Measurements from ENCODE around the gene TMEM219. TPM values are rescaled to one million over a fixed set of nuclear protein-coding genes. Genes with fewer than 3 reads are reported as not detected.

TMEM219 gene
- total and polyA plus RNA-seq, 2 donors (not counting 3 experiments of a cell fraction or from before 2014, with no cell fraction given) = 110 to 182 TPM

DNA sequence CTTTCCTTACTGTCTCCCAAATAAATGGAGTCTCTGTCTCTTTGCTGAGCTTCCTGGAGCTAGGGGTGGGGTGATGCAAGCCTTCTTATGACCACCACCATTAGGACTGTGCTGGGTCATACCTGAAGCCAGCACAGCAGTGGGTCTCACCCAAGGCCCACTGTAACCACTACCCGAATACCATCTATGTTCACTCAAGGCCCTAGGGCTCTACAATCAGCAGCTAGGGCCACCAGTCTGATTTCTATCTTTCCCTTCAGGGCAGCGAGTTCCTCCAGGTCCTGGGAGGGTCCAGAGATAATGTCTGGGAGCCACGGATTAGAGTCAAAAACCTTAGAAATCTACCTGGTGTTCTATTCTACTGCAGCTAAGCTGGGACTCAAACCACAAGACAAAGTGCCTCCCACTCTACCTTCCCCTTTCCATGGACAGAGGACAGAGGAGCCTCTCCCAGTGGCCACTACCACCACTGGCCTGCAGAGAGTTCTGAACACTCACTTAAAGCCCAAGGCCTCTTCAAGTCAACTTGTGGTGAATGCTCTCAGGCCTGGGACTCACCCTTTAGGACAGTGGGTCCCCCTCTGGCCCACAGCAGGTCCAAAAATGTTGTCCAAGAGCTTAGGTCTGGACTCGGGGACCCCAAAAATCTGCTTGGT is 10.9 kb upstream of the TMEM219 start:
- POLR2A ChIA-PET = no interaction called here
- no peak for DNase-seq (ENCODE audit: low read depth, low spot score)
- H3K4me1 ChIP-seq (ENCODE audit: control insufficient read depth, extremely low read depth, insufficient read depth, low read length) = no peaks in the 10 kb centered on the region
- H3K79me2 ChIP-seq (ENCODE audit: control insufficient read depth, insufficient read depth, low read length) = no peaks in the 10 kb centered on the region
- dilution Hi-C loops (cut with MboI; ENCODE audit: extremely low pct_ligation_motif_present, low sequenced_read_pairs) = no loop called here
- H3K9me3 ChIP-seq (replicated peaks; ENCODE audit: control insufficient read depth, insufficient read depth, low read length) = no peaks in the 10 kb centered on the region
- no peak overlapping the region for H2AFZ ChIP-seq (ENCODE audit: low read depth, low read length)
- H3K4me3 ChIP-seq (replicated peaks in 1 of 3; ENCODE audit: insufficient read depth in 1 of 3, low read depth in 1 of 3, low read length in 3 of 3) = no peak overlapping the region
- H3K27ac ChIP-seq (ENCODE audit: insufficient read depth, low read depth, low read length) = no peak overlapping the region
- intact Hi-C loops (cut with micrococcal nuclease) = no loop called here
- no peaks in the 10 kb centered on the region for H3K27me3 ChIP-seq (ENCODE audit: control insufficient read depth in 2 of 2, insufficient read depth in 2 of 2, low read length in 2 of 2)
- H3K36me3 ChIP-seq (ENCODE audit: control insufficient read depth in 2 of 2, extremely low read depth in 1 of 2, insufficient read depth in 2 of 2, low read length in 2 of 2) = no peaks in the 10 kb centered on the region
- no peaks in the 10 kb centered on the region for H3K9me1 ChIP-seq (replicated peaks; ENCODE audit: control insufficient read depth, extremely low read depth, insufficient read depth, low read length)
- H4K20me1 ChIP-seq (replicated peaks; ENCODE audit: control insufficient read depth, extremely low read depth, insufficient read depth, low read length) = no peaks in the 10 kb centered on the region
- FAIRE-seq = no peak
- CTCF ChIA-PET = interaction anchor here (1.0 to 1.7 kb wide), 3 partner anchors 8 to 103 kb away, joined by 3 to 8 read pairs (median 5); partner anchors contain the start of gene TMEM219
- H3K9ac ChIP-seq (replicated peaks; ENCODE audit: extremely low read depth, insufficient read depth, low read length) = no peak overlapping the region
- H3K4me2 ChIP-seq (ENCODE audit: insufficient read depth, low read length) = no peak overlapping the region
- TF ChIP-seq CTCF (IDR thresholded peaks at IDR 0.05; ENCODE audit: extremely low read depth in 1 of 2, insufficient read depth in 1 of 2, low read depth in 1 of 2, low read length in 2 of 2) = no peak
- no TSS peak for BruUV-seq (replicated peaks)

DNA sequence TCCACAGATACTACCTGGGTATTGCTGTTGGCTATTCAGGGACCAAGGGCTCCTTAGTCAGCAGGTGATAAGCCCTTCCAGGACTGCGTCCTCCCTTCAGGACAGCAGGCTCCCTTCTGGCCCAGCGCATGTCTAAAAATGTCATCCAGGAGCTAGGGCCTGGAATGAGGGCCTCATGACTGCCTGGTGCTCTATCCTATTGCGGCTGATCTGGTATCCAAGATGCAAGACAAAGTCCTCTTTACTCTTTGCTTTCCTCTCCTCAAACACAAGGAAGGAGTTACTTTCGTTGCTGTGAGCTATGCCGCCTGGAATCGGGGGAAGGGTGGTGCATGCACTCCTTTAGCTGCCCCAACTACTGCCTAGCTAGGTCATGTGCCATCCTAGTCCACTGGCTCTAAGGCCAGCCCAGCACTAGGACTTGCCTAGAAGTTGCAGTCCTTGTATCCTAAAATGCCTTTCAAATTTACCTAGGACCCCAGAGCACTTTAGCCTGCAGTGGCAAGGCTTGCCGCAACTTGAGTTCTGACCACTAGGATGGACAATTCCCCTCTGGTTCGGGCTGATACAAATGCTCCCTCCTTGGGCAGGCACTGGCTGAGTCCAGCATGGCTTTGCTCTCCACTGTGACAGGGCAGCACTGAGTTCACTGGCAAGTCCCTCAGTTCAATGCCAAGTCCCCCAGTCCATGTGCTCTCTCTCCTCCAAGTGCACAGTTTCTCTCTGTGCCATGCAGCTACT is 10.1 kb upstream of the TMEM219 start:
- no peak for FAIRE-seq
- BruUV-seq (replicated peaks) = no TSS peak
- CTCF ChIA-PET = interaction anchor here (1.0 to 1.7 kb wide), 3 partner anchors 9 to 104 kb away, joined by 3 to 8 read pairs (median 5); partner anchors contain the start of gene TMEM219

More for the DNA sequence above, 10.1 kb upstream of the TMEM219 start:
- H3K27ac ChIP-seq (ENCODE audit: insufficient read depth, low read depth, low read length) = no peak overlapping the region
- no peaks in the 10 kb centered on the region for H4K20me1 ChIP-seq (replicated peaks; ENCODE audit: control insufficient read depth, extremely low read depth, insufficient read depth, low read length)
- H3K4me3 ChIP-seq (replicated peaks in 1 of 3; ENCODE audit: insufficient read depth in 1 of 3, low read depth in 1 of 3, low read length in 3 of 3) = no peak overlapping the region
- POLR2A ChIA-PET = no interaction called here
- no peaks in the 10 kb centered on the region for H3K27me3 ChIP-seq (ENCODE audit: control insufficient read depth in 2 of 2, insufficient read depth in 2 of 2, low read length in 2 of 2)
- TF ChIP-seq CTCF (IDR thresholded peaks at IDR 0.05; ENCODE audit: extremely low read depth in 1 of 2, insufficient read depth in 1 of 2, low read depth in 1 of 2, low read length in 2 of 2) = peak in 1 of 2 donors; percentile 1
- no peak for TF ChIP-seq POLR2AphosphoS5 (IDR thresholded peaks at IDR 0.05; ENCODE audit: insufficient read depth, low read depth, low read length)
- no peak for TF ChIP-seq JUN (IDR thresholded peaks at IDR 0.05; ENCODE audit: borderline replicate concordance, insufficient read depth, insufficient read length, low read depth)
- H2AFZ ChIP-seq (ENCODE audit: low read depth, low read length) = no peak overlapping the region
- H3K4me2 ChIP-seq (ENCODE audit: insufficient read depth, low read length) = no peak overlapping the region
- no peaks in the 10 kb centered on the region for H3K9me3 ChIP-seq (replicated peaks; ENCODE audit: control insufficient read depth, insufficient read depth, low read length)
- no peaks in the 10 kb centered on the region for H3K9me1 ChIP-seq (replicated peaks; ENCODE audit: control insufficient read depth, extremely low read depth, insufficient read depth, low read length)
- dilution Hi-C loops (cut with MboI; ENCODE audit: extremely low pct_ligation_motif_present, low sequenced_read_pairs) (no loop called here), intact Hi-C loops (cut with micrococcal nuclease) (no loop called here)
- no peaks in the 10 kb centered on the region for H3K36me3 ChIP-seq (ENCODE audit: control insufficient read depth in 2 of 2, extremely low read depth in 1 of 2, insufficient read depth in 2 of 2, low read length in 2 of 2)
- DNase-seq (ENCODE audit: low read depth, low spot score) = no peak
- no peaks in the 10 kb centered on the region for H3K4me1 ChIP-seq (ENCODE audit: control insufficient read depth, extremely low read depth, insufficient read depth, low read length)
- no peaks in the 10 kb centered on the region for H3K79me2 ChIP-seq (ENCODE audit: control insufficient read depth, insufficient read depth, low read length)
- no peak overlapping the region for H3K9ac ChIP-seq (replicated peaks; ENCODE audit: extremely low read depth, insufficient read depth, low read length)
